Mesendoderm (in vitro differentiated cells): ENCODE results near the gene ABHD1.
A peak's percentile ranks its signal among the peaks of the same experiment; 100 is the strongest.

ENCODE experiments used
- DNase-seq: peaks from one replicate; pipeline ENCODE4 v3.0.0; 2013
- H2AK5ac ChIP-seq: 2 replicates; pipeline ENCODE4 v1.6.1; 2013; ENCODE audit warnings: low read length, inconsistent platforms
- H2BK120ac ChIP-seq: 2 replicates; pipeline ENCODE4 v1.6.1; 2013; ENCODE audit warnings: low read depth, mild to moderate bottlenecking, low read length, moderate library complexity, mixed read lengths
- H2BK15ac ChIP-seq: replicated peaks from 2 replicates; pipeline ENCODE4 v1.6.1; 2013; ENCODE audit warnings: low read depth, mild to moderate bottlenecking, moderate library complexity
- H2BK5ac ChIP-seq: 2 replicates; pipeline ENCODE4 v1.6.1; 2013; ENCODE audit warnings: low read length, inconsistent platforms
- H3K18ac ChIP-seq: 2 replicates; pipeline ENCODE4 v1.6.1; 2013; ENCODE audit warnings: mild to moderate bottlenecking, low read length, mixed read lengths
- H3K23ac ChIP-seq: one replicate; pipeline ENCODE4 v1.6.1; 2013; ENCODE audit warnings: low read length
- H3K27ac ChIP-seq: 2 replicates; pipeline ENCODE4 v1.5.1; 2013; ENCODE audit warnings: low read depth, mild to moderate bottlenecking, inconsistent platforms, low read length, moderate library complexity
- H3K27me3 ChIP-seq: 2 replicates; pipeline ENCODE4 v1.6.1; 2013; ENCODE audit warnings: low read length, control low read depth, mild to moderate bottlenecking, inconsistent platforms; ENCODE audit not compliant: insufficient read depth, poor library complexity
- H3K36me3 ChIP-seq: 2 replicates; pipeline ENCODE4 v1.6.1; 2013; ENCODE audit warnings: low read length, inconsistent platforms; ENCODE audit not compliant: control insufficient read depth, insufficient read depth
- H3K4ac ChIP-seq: one replicate; pipeline ENCODE4 v1.6.1; 2013; ENCODE audit warnings: low read depth, mild to moderate bottlenecking, low read length, moderate library complexity
- H3K4me1 ChIP-seq: 2 replicates; pipeline ENCODE4 v1.6.1; 2013; ENCODE audit warnings: low read depth, low read length, inconsistent platforms; ENCODE audit not compliant: control insufficient read depth
- H3K4me2 ChIP-seq: 2 replicates; pipeline ENCODE4 v1.6.1; 2013; ENCODE audit warnings: low read length
- H3K4me3 ChIP-seq: 2 replicates; pipeline ENCODE4 v1.5.1; 2013; ENCODE audit warnings: mild to moderate bottlenecking, low read length
- H3K56ac ChIP-seq: one replicate; pipeline ENCODE4 v1.6.1; 2013; ENCODE audit warnings: low read length
- H3K79me1 ChIP-seq: 2 replicates; pipeline ENCODE4 v1.6.1; 2013; ENCODE audit warnings: low read length, inconsistent platforms
- H3K79me2 ChIP-seq: 2 replicates; pipeline ENCODE4 v1.6.1; 2013; ENCODE audit warnings: mild to moderate bottlenecking, low read length; ENCODE audit not compliant: control insufficient read depth, insufficient read depth
- H3K9ac ChIP-seq: 2 replicates; pipeline ENCODE4 v1.6.1; 2013; ENCODE audit warnings: low read length, inconsistent platforms
- H4K5ac ChIP-seq: one replicate; pipeline ENCODE4 v1.6.1; 2013; ENCODE audit warnings: low read length
- H4K8ac ChIP-seq: one replicate; pipeline ENCODE4 v1.6.1; 2013; ENCODE audit warnings: low read depth, mild to moderate bottlenecking, control low read depth, low read length, moderate library complexity
- WGBS: extraction: QIAGEN DNeasy Blood & Tissue Kit; methylation state at CpG from one replicate; pipeline ENCODE4 v1.1.7; 2013; ENCODE audit warnings: low lambda C conversion rate, missing lambda C conversion rate; ENCODE audit not compliant: insufficient coverage; ENCODE audit errors: extremely low coverage; 5-methylcytosine and 5-hydroxymethylcytosine counted together

The ABHD1 gene

GRCh38 chr2:27095745-27096651, 27.6 kb upstream of the ABHD1 start:
- Histone ChIP-seq H2AK5ac (no peak overlapping the region), H2BK120ac (no peak overlapping the region), H3K27ac (no peak overlapping the region), H3K36me3 (no peaks in the 10 kb centered on the region), H2BK5ac (no peak overlapping the region), H4K8ac (peak overlapping the region; percentile 44), H3K4ac (peak overlapping the region; percentile 63), H3K4me1 (no peaks in the 10 kb centered on the region), H3K79me2 (no peaks in the 10 kb centered on the region), H3K56ac (peak overlapping the region; percentile 85), H3K18ac (no peak overlapping the region), H3K4me3 (no peak overlapping the region), H3K9ac (peak overlapping the region; percentile 75), H3K23ac (no peak overlapping the region), H3K79me1 (no peaks in the 10 kb centered on the region), H3K4me2 (peak overlapping the region; percentile 79), H4K5ac (peak overlapping the region; percentile 17), H2BK15ac (no peak overlapping the region), H3K27me3 (no peaks in the 10 kb centered on the region)
- DNase-seq = peak; percentile 80
- no CpG with 5 or more reads among the region's 18 CpGs for WGBS

DNA sequence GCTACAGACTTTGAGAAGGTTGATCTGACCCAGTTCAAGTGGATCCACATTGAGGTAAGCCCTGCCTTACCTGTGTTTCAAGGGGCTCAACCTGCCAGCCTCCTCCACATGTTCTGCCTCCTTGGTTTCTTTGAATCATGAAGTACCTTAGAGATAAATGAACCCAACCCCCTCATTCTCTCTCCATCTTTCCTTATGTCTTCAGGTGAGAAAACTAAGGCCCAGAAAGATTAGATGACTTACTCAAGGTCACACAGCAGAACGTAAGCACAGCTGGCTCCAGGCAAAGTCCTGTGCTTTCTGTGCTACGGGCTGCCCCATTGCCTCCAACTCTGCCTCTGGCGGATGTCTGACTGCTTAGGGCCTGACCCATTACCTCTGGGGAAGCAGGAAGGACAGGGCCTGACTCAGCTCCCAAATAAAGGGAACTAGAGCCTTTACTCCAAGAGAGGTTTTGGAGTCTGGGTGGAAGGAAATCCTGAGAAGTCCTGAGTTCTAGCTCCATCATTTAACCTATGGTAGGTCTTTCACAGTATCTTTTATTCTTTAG, 26.8 kb upstream of the ABHD1 start:
- H3K18ac ChIP-seq = no peak overlapping the region
- H3K23ac ChIP-seq = no peak overlapping the region
- H2BK120ac ChIP-seq = no peak overlapping the region
- no peaks in the 10 kb centered on the region for H3K79me1 ChIP-seq
- no peaks in the 10 kb centered on the region for H3K27me3 ChIP-seq
- H2AK5ac ChIP-seq = no peak overlapping the region
- H3K56ac ChIP-seq = no peak overlapping the region
- H2BK5ac ChIP-seq = no peak overlapping the region
- WGBS = no CpG with 5 or more reads among the region's 3 CpGs
- no peak overlapping the region for H4K8ac ChIP-seq
- H3K79me2 ChIP-seq = no peaks in the 10 kb centered on the region
- no peak overlapping the region for H3K4me2 ChIP-seq
- H3K36me3 ChIP-seq = no peaks in the 10 kb centered on the region
- no peak overlapping the region for H3K27ac ChIP-seq
- H3K4me3 ChIP-seq = no peak overlapping the region
- H3K9ac ChIP-seq = no peak overlapping the region
- no peak overlapping the region for H3K4ac ChIP-seq
- no peak overlapping the region for H4K5ac ChIP-seq
- no peak overlapping the region for H2BK15ac ChIP-seq
- DNase-seq = no peak
- H3K4me1 ChIP-seq = no peaks in the 10 kb centered on the region

GRCh38 chr2:27097341-27097740, 26.3 kb upstream of the ABHD1 start:
- WGBS = no CpG with 5 or more reads among the region's 14 CpGs
- H3K4me1 ChIP-seq = no peaks in the 10 kb centered on the region
- H2BK5ac ChIP-seq = no peak overlapping the region

GRCh38 chr2:27099334-27099955, 24.2 kb upstream of the ABHD1 start:
- Histone ChIP-seq H2AK5ac (no peak overlapping the region), H2BK120ac (no peak overlapping the region), H3K4me2 (no peak overlapping the region), H3K23ac (no peak overlapping the region), H3K27me3 (no peaks in the 10 kb centered on the region), H3K79me2 (no peaks in the 10 kb centered on the region), H4K8ac (no peak overlapping the region), H4K5ac (no peak overlapping the region), H3K18ac (no peak overlapping the region), H3K4me1 (no peaks in the 10 kb centered on the region), H2BK15ac (no peak overlapping the region), H3K4ac (no peak overlapping the region), H3K36me3 (no peaks in the 10 kb centered on the region), H3K56ac (no peak overlapping the region), H3K9ac (no peak overlapping the region), H2BK5ac (no peak overlapping the region), H3K79me1 (no peaks in the 10 kb centered on the region), H3K27ac (no peak overlapping the region), H3K4me3 (no peak overlapping the region)
- WGBS = no CpG with 5 or more reads among the region's 19 CpGs
- no peak for DNase-seq

More at GRCh38 chr2:27097341-27097740, 26.3 kb upstream of the ABHD1 start:
- DNase-seq = no peak
- H2BK15ac ChIP-seq = no peak overlapping the region
- H3K4me2 ChIP-seq = no peak overlapping the region
- no peaks in the 10 kb centered on the region for H3K27me3 ChIP-seq
- no peak overlapping the region for H2BK120ac ChIP-seq
- no peak overlapping the region for H4K5ac ChIP-seq
- no peak overlapping the region for H2AK5ac ChIP-seq
- H3K4me3 ChIP-seq = no peak overlapping the region
- no peak overlapping the region for H3K23ac ChIP-seq
- H4K8ac ChIP-seq = no peak overlapping the region
- no peaks in the 10 kb centered on the region for H3K79me1 ChIP-seq
- H3K9ac ChIP-seq = no peak overlapping the region
- no peaks in the 10 kb centered on the region for H3K79me2 ChIP-seq
- no peak overlapping the region for H3K4ac ChIP-seq
- H3K56ac ChIP-seq = no peak overlapping the region
- no peaks in the 10 kb centered on the region for H3K36me3 ChIP-seq
- no peak overlapping the region for H3K18ac ChIP-seq
- H3K27ac ChIP-seq = no peak overlapping the region

DNA sequence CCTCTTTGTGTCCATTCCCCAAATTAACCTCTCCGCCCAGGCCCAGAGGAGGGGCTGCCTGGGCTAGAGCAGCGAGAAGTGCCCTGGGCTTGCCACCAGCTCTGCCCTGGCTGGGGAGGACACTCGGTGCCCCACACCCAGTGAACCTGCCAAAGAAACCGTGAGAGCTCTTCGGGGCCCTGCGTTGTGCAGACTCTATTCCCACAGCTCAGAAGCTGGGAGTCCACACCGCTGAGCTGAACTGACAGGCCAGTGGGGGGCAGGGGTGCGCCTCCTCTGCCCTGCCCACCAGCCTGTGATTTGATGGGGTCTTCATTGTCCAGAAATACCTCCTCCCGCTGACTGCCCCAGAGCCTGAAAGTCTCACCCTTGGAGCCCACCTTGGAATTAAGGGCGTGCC, 23.6 kb upstream of the ABHD1 start:
- no peak overlapping the region for H2AK5ac ChIP-seq
- H2BK5ac ChIP-seq = no peak overlapping the region
- no peaks in the 10 kb centered on the region for H3K4me1 ChIP-seq
- no peaks in the 10 kb centered on the region for H3K79me2 ChIP-seq
- H3K36me3 ChIP-seq = no peaks in the 10 kb centered on the region
- no peak overlapping the region for H4K8ac ChIP-seq
- H3K79me1 ChIP-seq = no peaks in the 10 kb centered on the region
- no peak overlapping the region for H3K4me2 ChIP-seq
- no peak overlapping the region for H2BK15ac ChIP-seq
- DNase-seq = no peak
- no peak overlapping the region for H4K5ac ChIP-seq
- no CpG with 5 or more reads among the region's 10 CpGs for WGBS
- H3K27me3 ChIP-seq = no peaks in the 10 kb centered on the region
- no peak overlapping the region for H3K9ac ChIP-seq
- H3K27ac ChIP-seq = no peak overlapping the region
- no peak overlapping the region for H3K4ac ChIP-seq
- H3K4me3 ChIP-seq = no peak overlapping the region
- H3K18ac ChIP-seq = no peak overlapping the region
- H3K23ac ChIP-seq = no peak overlapping the region
- no peak overlapping the region for H3K56ac ChIP-seq
- H2BK120ac ChIP-seq = no peak overlapping the region
